NCI-H187 treated with DMSO at 0.1 percent for 48 hours (cell line): ENCODE results near the gene TWNK.
"Not testable (repeated sequence)": the region's sequence is repeated elsewhere in the genome, so short reads cannot be mapped to it uniquely, and the experiment has no call there.

Source experiments
- DNase-seq: peaks from one replicate; lab custom pipeline; 2025; lab: John Stamatoyannopoulos, UW

The TWNK gene

DNA sequence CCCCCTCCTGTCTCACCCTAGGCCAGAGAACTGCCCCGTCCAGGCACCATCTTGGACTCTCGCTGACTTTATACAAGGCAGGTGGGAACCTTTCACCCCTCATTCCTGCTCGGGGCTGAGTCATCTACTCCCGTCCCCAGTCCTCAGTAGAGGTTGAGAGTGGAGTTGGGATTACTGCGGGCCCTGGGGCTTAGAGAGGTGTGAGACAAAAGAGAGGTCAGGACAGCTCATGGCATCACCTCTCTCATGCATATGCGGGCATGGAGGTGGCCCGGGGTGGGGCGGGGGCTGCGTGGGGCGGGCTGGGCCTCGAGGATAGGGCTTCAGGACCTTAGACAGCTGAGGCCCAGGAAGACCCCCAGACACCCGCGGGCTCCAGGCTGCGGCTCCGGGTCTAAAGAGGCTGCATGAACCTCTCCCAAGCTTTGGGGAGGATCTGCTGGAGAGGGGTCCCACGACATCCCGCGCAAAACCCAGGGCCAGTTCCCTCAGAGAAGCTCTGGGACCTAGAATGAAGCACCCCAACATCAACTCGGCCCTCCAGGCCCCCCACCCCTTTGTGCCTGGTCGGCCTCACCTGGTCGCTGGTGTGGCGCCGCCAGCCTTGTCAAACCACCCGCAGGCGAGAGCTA is 43.3 kb downstream of the TWNK start:
- no peak for DNase-seq

DNA sequence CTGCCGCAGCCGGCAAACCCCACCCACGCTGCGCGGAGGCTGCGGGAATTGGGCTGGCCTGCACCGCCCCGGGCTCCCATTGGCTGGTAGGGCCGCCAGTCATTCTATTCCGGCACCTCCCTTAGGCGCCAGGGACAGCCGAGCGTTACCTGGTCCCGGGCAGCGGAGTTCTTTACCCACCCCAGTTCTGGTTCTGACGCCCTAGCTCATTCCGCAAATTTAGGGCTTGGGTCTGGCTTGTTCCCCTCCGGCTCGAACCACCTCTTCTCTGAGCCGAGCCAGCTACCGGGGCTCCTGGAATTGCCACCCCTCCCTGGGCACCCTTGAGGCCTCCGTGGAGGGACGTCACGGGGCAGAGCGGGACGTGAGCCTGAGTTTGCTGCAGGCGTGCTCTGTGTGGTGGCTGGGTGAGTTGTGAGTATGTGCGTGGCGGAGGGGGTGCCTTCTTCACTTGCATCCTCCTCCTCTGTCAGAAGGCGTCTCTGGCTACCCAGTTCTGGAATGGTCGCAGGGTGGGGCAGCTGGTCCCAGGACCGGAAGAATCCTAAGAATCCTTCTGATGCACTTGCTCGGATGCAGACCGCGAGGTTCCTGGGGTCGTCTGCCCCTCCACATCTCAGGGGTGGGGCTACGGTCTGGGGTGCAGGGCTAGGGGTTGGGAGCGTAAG is 43.9 kb downstream of the TWNK start, which contains the start of the genes PDZD7 and SFXN3:
Gene PDZD7 (minus strand): TSS at position 2 of the 668 bp plus-strand sequence. CDS start 910 bp downstream, outside the sequence.
Gene SFXN3 (plus strand): TSS at position 107 of the 668 bp plus-strand sequence. CDS start 3,461 bp downstream, outside the sequence.
- DNase-seq: peak; percentile 40

DNA sequence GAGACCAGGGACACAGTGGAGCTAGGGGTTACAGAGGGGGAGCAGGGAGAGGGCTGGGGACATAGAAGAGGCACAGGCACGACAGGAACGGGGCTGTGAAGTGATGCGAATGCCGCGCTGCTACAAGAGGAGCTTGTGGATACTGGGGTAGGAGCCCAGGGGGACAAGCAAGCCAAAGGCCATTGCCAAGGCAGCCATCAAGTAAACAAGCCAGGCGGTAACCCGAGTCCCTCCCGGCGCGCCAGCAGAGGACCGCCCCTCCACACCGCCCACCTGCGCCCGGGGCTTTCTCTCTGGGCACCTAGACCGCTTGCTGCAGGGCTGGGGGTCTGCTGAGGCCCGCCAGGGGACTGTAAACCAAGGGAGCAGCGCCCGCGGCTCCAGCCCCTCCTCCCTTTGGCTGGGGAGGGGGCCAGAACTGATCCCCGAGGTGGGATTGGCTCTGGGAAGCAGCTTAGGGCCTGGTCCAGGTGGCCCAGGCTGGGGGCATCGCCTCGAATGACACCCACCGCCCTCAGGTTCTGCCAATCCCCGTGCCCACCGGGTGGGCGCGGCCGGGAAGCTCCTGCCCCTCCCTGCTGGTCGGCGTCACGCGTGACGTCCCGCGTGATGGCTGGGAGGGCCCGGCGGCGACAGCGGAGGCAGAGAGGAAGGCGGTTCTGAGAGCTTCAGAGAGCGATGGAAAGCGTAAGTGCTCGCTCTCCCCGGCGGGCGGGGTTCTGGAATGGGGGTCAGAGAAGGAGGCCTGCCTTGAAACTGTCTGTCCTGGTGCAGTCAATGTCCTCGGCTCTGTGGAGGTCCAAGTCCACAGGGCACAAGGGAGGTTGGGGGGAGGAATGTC is 44.7 kb downstream of the TWNK start:
- no peak for DNase-seq

DNA sequence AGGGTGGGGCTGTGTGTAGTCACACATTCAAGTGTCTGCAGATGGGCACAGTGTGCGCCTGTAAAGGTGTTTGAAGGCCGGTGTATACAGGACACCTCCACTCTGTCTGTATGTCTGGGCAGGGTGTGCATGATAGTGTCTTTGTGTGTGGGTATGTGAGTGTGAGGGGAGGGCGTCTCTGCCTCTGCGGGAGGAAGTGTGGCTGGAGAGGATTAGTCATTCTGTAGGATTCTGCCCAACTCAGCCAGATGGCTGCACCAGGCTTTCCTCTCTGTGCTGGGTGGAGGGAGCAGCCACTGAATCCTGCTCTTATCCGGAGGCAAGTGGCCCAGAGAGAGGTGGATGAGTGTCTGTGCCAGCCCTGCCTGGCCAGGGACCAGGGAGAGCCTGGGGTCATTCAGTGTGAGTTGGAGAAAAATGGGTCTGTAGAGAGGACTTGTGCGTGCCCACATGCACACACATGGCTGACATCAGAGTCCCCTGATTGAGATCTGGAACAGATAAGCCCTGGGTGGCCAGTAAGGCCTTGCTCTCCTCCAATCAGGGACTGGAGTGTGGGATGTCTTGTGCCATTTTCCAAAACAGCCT is 45.4 kb downstream of the TWNK start:
- no peak for DNase-seq

DNA sequence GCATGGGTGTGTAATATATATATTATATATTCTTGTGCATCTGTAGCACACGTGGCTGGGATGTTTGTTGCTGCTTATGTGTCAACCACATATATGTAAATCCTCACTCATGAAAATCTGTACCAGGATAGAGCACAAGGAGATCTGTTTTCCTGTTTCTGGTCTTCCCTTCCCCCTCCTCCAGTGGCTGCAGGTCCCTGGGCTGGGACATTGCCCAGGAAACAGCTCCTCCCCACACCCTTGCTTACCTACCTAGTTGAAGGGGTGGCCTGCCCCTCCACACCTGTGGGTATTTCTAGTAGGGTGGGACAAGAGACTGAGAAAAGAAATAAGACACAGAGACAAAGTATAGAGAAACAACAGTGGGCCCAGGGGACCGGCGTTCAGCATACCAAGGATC is 45.9 kb downstream of the TWNK start:
- no peak for DNase-seq

DNA sequence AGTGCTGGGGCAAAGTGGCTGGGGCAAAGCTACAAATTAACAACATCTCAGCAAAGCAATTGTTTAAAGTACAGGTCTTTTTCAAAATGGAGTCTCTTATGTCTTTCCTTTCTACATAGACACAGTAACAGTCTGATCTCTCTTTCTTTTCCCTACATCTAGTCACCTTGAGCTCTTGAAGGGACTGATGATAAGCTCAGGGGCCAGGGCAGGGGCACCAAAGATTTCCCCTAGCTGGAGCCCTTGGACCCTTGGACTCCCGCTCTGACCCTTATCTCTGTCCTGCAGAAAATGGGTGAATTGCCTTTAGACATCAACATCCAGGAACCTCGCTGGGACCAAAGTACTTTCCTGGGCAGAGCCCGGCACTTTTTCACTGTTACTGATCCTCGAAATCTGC is 47.1 kb downstream of the TWNK start:
- not testable (repeated sequence) for DNase-seq

DNA sequence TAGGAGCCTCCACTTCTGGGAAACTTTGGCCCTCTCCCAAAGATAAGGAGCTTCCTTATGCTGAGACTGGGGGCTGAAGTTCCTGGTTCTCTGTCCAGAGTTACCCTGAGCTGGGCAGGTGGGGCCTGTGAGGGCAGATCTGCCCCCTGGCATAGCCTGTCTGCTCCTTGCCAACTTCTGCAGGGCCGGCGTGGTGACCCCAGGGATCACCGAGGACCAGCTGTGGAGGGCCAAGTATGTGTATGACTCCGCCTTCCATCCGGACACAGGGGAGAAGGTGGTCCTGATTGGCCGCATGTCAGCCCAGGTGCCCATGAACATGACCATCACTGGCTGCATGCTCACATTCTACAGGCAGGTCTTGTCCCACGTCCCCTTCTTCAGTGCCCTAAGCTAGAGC is 48.0 kb downstream of the TWNK start:
- no peak for DNase-seq

DNA sequence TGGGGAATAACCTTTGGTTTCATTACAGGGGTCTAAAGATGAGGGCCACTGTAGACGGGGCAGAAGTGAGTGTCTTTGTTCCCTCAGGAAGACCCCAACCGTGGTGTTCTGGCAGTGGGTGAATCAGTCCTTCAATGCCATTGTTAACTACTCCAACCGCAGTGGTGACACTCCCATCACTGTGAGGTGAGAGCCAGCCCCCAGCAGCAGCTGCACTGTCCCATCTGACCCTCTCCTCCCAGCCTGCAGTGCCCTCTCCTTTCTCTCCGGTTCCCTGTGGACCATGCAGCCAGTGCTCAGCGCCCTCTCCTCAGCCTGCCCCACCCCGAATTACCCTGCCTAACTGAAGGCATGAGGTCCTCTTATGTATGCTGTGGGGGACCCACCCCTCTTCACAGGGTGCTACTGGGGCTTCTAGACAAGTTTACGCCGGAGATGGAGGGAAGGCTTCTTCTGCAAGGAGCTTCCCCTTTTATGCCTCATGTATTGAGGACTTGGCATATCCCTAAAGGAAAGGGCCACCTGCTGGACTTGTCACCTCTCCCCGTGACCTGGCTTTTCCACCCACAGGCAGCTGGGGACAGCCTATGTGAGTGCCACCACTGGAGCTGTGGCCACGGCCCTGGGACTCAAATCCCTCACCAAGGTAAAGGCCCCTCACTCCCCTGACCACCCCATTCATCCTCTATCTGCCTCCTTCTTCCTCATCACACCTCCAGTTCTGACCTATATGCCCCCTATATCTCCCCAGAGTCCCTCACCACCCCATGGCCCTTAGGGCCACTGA is 48.8 kb downstream of the TWNK start:
- no peak for DNase-seq

DNA sequence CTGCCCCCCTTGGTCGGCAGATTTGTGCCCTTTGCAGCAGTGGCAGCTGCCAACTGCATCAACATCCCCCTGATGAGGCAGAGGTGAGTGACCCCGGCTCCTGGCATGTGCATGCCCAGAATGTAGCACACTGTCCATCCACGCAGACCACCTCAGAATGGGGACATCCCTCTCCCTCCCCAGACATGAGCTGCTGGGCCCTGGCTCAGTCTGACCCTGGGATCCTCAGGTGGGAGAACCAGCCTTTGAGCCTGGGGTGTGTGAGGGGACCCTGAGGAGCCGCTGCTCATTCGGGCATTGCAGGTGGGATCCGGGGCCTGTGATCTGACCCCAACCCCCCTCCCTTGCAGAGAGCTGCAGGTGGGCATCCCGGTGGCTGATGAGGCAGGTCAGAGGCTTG is 49.4 kb downstream of the TWNK start:
- no peak for DNase-seq

DNA sequence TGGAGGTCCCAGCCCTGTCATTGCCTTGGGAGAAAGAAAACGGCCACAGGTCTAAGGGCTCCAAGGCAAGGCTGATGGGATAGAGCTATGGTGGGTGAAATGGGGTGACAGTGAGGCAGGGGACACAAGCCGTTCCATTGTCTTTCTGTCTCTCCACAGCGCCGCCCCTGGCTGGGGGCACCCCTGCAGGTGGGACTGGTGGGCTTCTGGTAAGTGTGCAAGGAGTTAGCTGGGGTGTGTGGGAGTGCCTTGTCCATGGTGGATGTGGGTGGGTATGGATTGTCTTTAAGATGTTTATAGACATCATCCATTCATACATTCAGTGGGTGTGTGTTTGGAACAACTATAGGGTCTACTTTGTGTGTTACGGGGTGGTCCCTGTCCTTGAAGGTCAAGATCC is 51.1 kb downstream of the TWNK start:
- no peak for DNase-seq

DNA sequence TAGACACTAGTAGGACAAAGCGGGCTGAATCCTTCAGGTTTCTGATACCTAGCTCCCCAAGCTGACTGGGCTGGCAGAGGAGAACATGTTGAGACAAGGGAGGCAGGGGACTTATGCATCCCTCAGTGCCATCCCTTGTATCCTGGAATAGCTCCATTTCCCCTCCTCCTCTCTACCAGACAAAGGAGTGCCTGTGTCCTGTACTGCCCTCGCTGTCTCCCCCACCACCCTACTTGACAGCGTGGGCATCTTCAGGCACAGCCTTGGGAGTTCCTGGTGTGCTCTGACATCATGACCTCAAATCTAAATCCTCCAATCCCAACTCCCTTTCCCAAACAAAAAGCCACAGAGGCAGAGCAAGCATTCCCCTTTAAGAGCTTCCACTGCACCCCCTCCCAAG is 52.7 kb downstream of the TWNK start:
- no peak for DNase-seq

DNA sequence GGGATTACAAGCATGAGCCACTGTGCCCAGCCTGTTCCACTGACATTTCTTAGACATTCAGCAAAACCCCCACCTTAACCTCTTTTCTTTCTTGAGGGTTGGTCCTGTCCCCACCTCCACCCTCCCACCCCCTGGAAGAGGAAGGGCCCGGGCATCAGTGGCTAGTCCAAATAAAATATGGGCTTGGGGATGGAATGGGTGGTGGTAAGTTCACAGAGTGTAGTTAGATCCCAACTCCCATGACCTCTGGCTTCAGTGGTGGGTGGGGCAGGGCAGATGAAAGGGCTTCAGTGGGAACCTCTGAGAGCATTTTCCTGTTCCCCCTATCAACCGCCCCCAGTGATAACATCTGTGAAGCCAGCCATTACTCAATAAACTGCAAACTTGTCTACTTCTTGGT is 53.5 kb downstream of the TWNK start:
- DNase-seq: no peak

DNA sequence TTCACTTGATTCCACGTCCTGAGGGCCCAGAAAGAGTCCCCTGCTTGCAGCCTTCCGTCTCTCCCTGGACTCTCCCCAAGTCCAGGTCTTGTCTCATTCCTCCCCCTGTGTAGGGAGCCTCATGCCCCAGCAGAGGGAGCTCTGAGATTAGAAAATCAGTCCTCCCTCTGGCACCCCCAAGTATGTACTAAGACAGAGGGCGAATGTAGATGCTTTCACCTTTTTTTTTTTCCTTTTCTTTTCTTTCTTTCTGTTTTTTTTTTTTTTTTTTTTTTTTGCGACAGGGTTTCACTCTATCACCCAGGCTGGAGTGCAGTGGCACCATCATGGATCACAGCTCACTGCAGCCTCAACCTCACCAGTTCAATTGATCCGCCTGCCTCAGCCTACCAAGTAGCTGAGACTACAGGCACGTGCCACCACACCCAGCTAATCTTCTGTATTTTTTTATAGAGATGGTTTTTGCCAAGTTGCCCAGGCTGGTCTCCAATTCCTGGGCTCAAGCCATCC is 54.0 kb downstream of the TWNK start:
- DNase-seq: no peak

DNA sequence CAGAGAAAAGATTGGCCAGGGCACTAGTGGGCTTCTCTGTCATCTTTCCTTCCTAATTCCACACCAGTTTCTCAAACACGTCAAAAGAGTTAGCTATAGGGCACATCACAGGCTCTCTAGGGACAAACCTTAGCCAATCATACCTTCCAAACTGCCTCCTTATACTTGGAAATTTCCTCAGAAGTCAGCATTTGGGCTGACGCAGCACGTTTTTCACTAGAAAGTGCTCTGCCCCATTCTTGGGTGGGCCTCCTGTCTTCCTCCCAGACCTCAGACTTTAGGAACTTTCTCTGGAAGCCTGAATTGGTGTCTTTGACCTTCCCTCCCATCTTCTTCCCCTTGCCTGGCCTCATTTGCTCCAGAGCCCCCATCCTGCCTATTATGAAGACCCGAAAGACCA is 54.8 kb downstream of the TWNK start:
- no peak for DNase-seq

DNA sequence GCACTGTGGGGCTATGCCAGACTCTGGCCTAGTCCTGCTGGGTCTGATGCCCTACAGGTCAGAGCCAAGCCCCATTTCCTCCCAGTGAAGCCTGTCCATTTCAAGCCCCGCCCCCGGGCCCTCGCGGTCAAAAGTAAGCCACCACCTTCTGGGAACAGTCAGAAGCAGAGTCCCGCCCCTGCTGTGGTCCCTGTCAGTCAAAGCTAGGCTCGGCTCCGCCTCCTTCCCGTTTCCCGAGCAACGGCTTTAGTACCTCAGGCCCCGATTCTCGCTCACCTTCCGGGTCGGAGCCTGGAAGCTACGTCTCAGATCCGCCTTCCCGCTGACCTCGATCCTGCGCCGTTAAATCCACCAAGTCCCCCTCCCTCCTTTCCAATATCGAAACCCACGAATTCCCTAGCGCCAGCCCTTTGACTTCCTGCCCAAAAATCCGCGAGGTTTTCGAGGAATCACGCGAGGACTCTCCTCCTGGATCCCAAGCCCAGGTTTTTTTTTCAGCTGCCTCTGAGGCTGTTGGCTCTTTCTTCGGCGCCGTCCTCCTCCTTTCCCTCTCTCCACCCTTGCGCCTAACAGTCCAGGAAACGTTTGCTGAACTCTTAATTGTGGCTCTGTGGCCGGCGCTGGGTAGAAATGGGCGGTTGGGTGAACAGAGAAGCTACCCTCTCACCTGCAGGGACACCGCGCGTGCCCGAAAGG is 55.5 kb downstream of the TWNK start:
- peak; percentile 68 for DNase-seq

DNA sequence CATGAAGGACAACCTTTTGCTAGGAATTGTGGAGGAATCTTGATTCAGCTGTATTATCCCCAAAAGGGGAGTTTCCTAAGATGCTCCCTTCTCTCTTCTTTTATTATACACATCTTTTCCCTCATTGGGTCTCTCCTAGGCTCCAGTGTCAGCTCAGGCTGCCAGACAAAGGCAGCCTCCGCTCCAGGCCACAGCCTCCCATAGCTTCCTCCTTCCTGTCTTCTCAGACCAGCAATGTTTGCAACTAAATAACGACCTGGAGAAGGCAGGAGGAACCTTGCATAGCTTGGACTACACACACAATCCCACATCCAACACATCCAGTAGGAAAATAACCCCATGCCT is 56.0 kb downstream of the TWNK start:
- no peak for DNase-seq
